ENCODE results near the gene STAT2. TPM values are rescaled to one million over a fixed set of nuclear protein-coding genes. Genes with fewer than 3 reads are reported as not detected.

STAT2 gene
- total and polyA plus RNA-seq, 5 donors from 2014 or later: 67.9 to 190 (median 85.2) TPM

- H3K9me3 ChIP-seq (ENCODE audit: control insufficient read depth in 2 of 2, low read length in 2 of 2): no peaks in the 10 kb centered on the region
- ATAC-seq (ENCODE audit: low read depth in 2 of 2): no peak
- H3K4me3 Mint-ChIP-seq: no peak overlapping the region
- H3K27ac Mint-ChIP-seq: no peak overlapping the region
- no peaks in the 10 kb centered on the region for H3K36me3 ChIP-seq (ENCODE audit: control insufficient read depth, insufficient read depth, low read length)
- DNase-seq: no peak
- H3K27ac ChIP-seq (ENCODE audit: insufficient read depth, low read length, poor library complexity, severe bottlenecking): no peak overlapping the region
- H3K4me3 ChIP-seq (ENCODE audit: low read depth, low read length): no peak overlapping the region
- H3K27me3 Mint-ChIP-seq: peaks cover 11% of the 10 kb centered on the region
- no peaks in the 10 kb centered on the region for H3K27me3 ChIP-seq (ENCODE audit: control insufficient read depth, insufficient read depth, low read length)
- H3K9me3 Mint-ChIP-seq: no peaks in the 10 kb centered on the region
- H3K4me1 Mint-ChIP-seq: no peaks in the 10 kb centered on the region
- H3K36me3 Mint-ChIP-seq: no peaks in the 10 kb centered on the region
- no peaks in the 10 kb centered on the region for H3K4me1 ChIP-seq (ENCODE audit: control insufficient read depth, insufficient read depth, low read length, poor library complexity, severe bottlenecking)
These were observed 32.4 kb upstream of the STAT2 start for GRCh38 chr12:56392331-56392730.

GRCh38 chr12:56391721-56392120, 31.8 kb upstream of the STAT2 start:
- Mint-ChIP-seq H3K36me3 (no peaks in the 10 kb centered on the region), H3K4me3 (no peak overlapping the region), H3K4me1 (no peaks in the 10 kb centered on the region)

GRCh38 chr12:56389412-56389811, 29.5 kb upstream of the STAT2 start:
- H3K4me1 Mint-ChIP-seq: no peaks in the 10 kb centered on the region
- no peak overlapping the region for H3K4me3 Mint-ChIP-seq
- ATAC-seq (ENCODE audit: low read depth in 2 of 2): no peak
- H3K9me3 ChIP-seq (ENCODE audit: control insufficient read depth in 2 of 2, low read length in 2 of 2): no peaks in the 10 kb centered on the region
- no peaks in the 10 kb centered on the region for H3K36me3 ChIP-seq (ENCODE audit: control insufficient read depth, insufficient read depth, low read length)
- H3K36me3 Mint-ChIP-seq: no peaks in the 10 kb centered on the region
- no peak overlapping the region for H3K4me3 ChIP-seq (ENCODE audit: low read depth, low read length)
- H3K27ac ChIP-seq (ENCODE audit: insufficient read depth, low read length, poor library complexity, severe bottlenecking): no peak overlapping the region
- H3K4me1 ChIP-seq (ENCODE audit: control insufficient read depth, insufficient read depth, low read length, poor library complexity, severe bottlenecking): no peaks in the 10 kb centered on the region
- H3K27me3 ChIP-seq (ENCODE audit: control insufficient read depth, insufficient read depth, low read length): no peaks in the 10 kb centered on the region
- no peak for DNase-seq
- peak overlapping the region in 1 of 3 donors; percentile 3 for H3K27ac Mint-ChIP-seq
- peaks cover 16% of the 10 kb centered on the region for H3K27me3 Mint-ChIP-seq
- no peaks in the 10 kb centered on the region for H3K9me3 Mint-ChIP-seq

More at GRCh38 chr12:56391721-56392120, 31.8 kb upstream of the STAT2 start:
- no peaks in the 10 kb centered on the region for H3K9me3 Mint-ChIP-seq
- H3K27me3 Mint-ChIP-seq: peaks cover 16% of the 10 kb centered on the region
- Histone ChIP-seq H3K9me3 (ENCODE audit: control insufficient read depth in 2 of 2, low read length in 2 of 2) (no peaks in the 10 kb centered on the region), H3K4me1 (ENCODE audit: control insufficient read depth, insufficient read depth, low read length, poor library complexity, severe bottlenecking) (no peaks in the 10 kb centered on the region), H3K36me3 (ENCODE audit: control insufficient read depth, insufficient read depth, low read length) (no peaks in the 10 kb centered on the region), H3K27ac (ENCODE audit: insufficient read depth, low read length, poor library complexity, severe bottlenecking) (no peak overlapping the region), H3K4me3 (ENCODE audit: low read depth, low read length) (no peak overlapping the region), H3K27me3 (ENCODE audit: control insufficient read depth, insufficient read depth, low read length) (no peaks in the 10 kb centered on the region)
- DNase-seq (no peak), ATAC-seq (ENCODE audit: low read depth in 2 of 2) (no peak)
- H3K27ac Mint-ChIP-seq: no peak overlapping the region

- Mint-ChIP-seq H3K9me3 (no peaks in the 10 kb centered on the region), H3K27ac (no peak overlapping the region), H3K4me1 (no peaks in the 10 kb centered on the region)
These were observed 27.3 kb upstream of the STAT2 start for GRCh38 chr12:56387152-56387736.

GRCh38 chr12:56385873-56386272, 26.0 kb upstream of the STAT2 start:
- no peaks in the 10 kb centered on the region for H3K4me1 ChIP-seq (ENCODE audit: control insufficient read depth, insufficient read depth, low read length, poor library complexity, severe bottlenecking)
- Mint-ChIP-seq H3K27ac (no peak overlapping the region), H3K4me3 (no peak overlapping the region), H3K36me3 (no peaks in the 10 kb centered on the region), H3K9me3 (no peaks in the 10 kb centered on the region), H3K4me1 (no peaks in the 10 kb centered on the region), H3K27me3 (peaks cover 14% of the 10 kb centered on the region)
- H3K4me3 ChIP-seq (ENCODE audit: low read depth, low read length): no peak overlapping the region
- no peaks in the 10 kb centered on the region for H3K9me3 ChIP-seq (ENCODE audit: control insufficient read depth in 2 of 2, low read length in 2 of 2)
- ATAC-seq (ENCODE audit: low read depth in 2 of 2) (no peak), DNase-seq (no peak)
- H3K27ac ChIP-seq (ENCODE audit: insufficient read depth, low read length, poor library complexity, severe bottlenecking): no peak overlapping the region
- H3K27me3 ChIP-seq (ENCODE audit: control insufficient read depth, insufficient read depth, low read length): no peaks in the 10 kb centered on the region
- H3K36me3 ChIP-seq (ENCODE audit: control insufficient read depth, insufficient read depth, low read length): no peaks in the 10 kb centered on the region

More at GRCh38 chr12:56387152-56387736, 27.3 kb upstream of the STAT2 start:
- H3K36me3 ChIP-seq (ENCODE audit: control insufficient read depth, insufficient read depth, low read length): no peaks in the 10 kb centered on the region
- H3K4me3 Mint-ChIP-seq: no peak overlapping the region
- peaks cover 10% of the 10 kb centered on the region for H3K27me3 Mint-ChIP-seq
- H3K4me1 ChIP-seq (ENCODE audit: control insufficient read depth, insufficient read depth, low read length, poor library complexity, severe bottlenecking): no peaks in the 10 kb centered on the region
- H3K27me3 ChIP-seq (ENCODE audit: control insufficient read depth, insufficient read depth, low read length): no peaks in the 10 kb centered on the region
- H3K9me3 ChIP-seq (ENCODE audit: control insufficient read depth in 2 of 2, low read length in 2 of 2): no peaks in the 10 kb centered on the region
- no peak for DNase-seq
- H3K27ac ChIP-seq (ENCODE audit: insufficient read depth, low read length, poor library complexity, severe bottlenecking): no peak overlapping the region
- no peaks in the 10 kb centered on the region for H3K36me3 Mint-ChIP-seq
- H3K4me3 ChIP-seq (ENCODE audit: low read depth, low read length): no peak overlapping the region
- no peak for ATAC-seq (ENCODE audit: low read depth in 2 of 2)

GRCh38 chr12:56382611-56383010, 22.7 kb upstream of the STAT2 start:
- DNase-seq (no peak), ATAC-seq (ENCODE audit: low read depth in 2 of 2) (no peak)
- H3K4me3 ChIP-seq (ENCODE audit: low read depth, low read length): no peak overlapping the region
- Mint-ChIP-seq H3K36me3 (no peaks in the 10 kb centered on the region), H3K4me3 (no peak overlapping the region), H3K27ac (no peak overlapping the region), H3K27me3 (peaks cover 15% of the 10 kb centered on the region), H3K4me1 (no peaks in the 10 kb centered on the region), H3K9me3 (no peaks in the 10 kb centered on the region)
- H3K4me1 ChIP-seq (ENCODE audit: control insufficient read depth, insufficient read depth, low read length, poor library complexity, severe bottlenecking): no peaks in the 10 kb centered on the region
- H3K36me3 ChIP-seq (ENCODE audit: control insufficient read depth, insufficient read depth, low read length): no peaks in the 10 kb centered on the region
- H3K27me3 ChIP-seq (ENCODE audit: control insufficient read depth, insufficient read depth, low read length): peaks cover 3% of the 10 kb centered on the region
- H3K27ac ChIP-seq (ENCODE audit: insufficient read depth, low read length, poor library complexity, severe bottlenecking): no peak overlapping the region
- H3K9me3 ChIP-seq (ENCODE audit: control insufficient read depth in 2 of 2, low read length in 2 of 2): no peaks in the 10 kb centered on the region

GRCh38 chr12:56377989-56378316, 18.0 kb upstream of the STAT2 start:
- ATAC-seq (ENCODE audit: low read depth in 2 of 2): no peak
- Mint-ChIP-seq H3K4me1 (no peaks in the 10 kb centered on the region), H3K27me3 (peaks cover 24% of the 10 kb centered on the region), H3K4me3 (no peak overlapping the region), H3K36me3 (no peaks in the 10 kb centered on the region), H3K27ac (no peak overlapping the region), H3K9me3 (peaks cover 0 to 5% (median 0%) of the 10 kb centered on the region in 7 donors)
- H3K27me3 ChIP-seq (ENCODE audit: control insufficient read depth, insufficient read depth, low read length): peaks cover 3% of the 10 kb centered on the region
- no peaks in the 10 kb centered on the region for H3K9me3 ChIP-seq (ENCODE audit: control insufficient read depth in 2 of 2, low read length in 2 of 2)
- DNase-seq: no peak
- no peaks in the 10 kb centered on the region for H3K4me1 ChIP-seq (ENCODE audit: control insufficient read depth, insufficient read depth, low read length, poor library complexity, severe bottlenecking)
- H3K27ac ChIP-seq (ENCODE audit: insufficient read depth, low read length, poor library complexity, severe bottlenecking): no peak overlapping the region
- no peaks in the 10 kb centered on the region for H3K36me3 ChIP-seq (ENCODE audit: control insufficient read depth, insufficient read depth, low read length)
- H3K4me3 ChIP-seq (ENCODE audit: low read depth, low read length): no peak overlapping the region

GRCh38 chr12:56377310-56377988, 17.5 kb upstream of the STAT2 start:
- H3K27ac Mint-ChIP-seq: no peak overlapping the region
- no peak overlapping the region for H3K4me3 Mint-ChIP-seq

More at GRCh38 chr12:56377310-56377988, 17.5 kb upstream of the STAT2 start:
- Mint-ChIP-seq H3K4me1 (no peaks in the 10 kb centered on the region), H3K27me3 (peaks cover 28% of the 10 kb centered on the region), H3K36me3 (no peaks in the 10 kb centered on the region), H3K9me3 (peaks cover 0 to 5% (median 0%) of the 10 kb centered on the region in 7 donors)
- DNase-seq (peak in 1 of 3 donors; percentile 10), ATAC-seq (ENCODE audit: low read depth in 2 of 2) (no peak)
- no peaks in the 10 kb centered on the region for H3K36me3 ChIP-seq (ENCODE audit: control insufficient read depth, insufficient read depth, low read length)
- peaks cover 3% of the 10 kb centered on the region for H3K27me3 ChIP-seq (ENCODE audit: control insufficient read depth, insufficient read depth, low read length)
- H3K27ac ChIP-seq (ENCODE audit: insufficient read depth, low read length, poor library complexity, severe bottlenecking): no peak overlapping the region
- H3K9me3 ChIP-seq (ENCODE audit: control insufficient read depth in 2 of 2, low read length in 2 of 2): no peaks in the 10 kb centered on the region
- no peak overlapping the region for H3K4me3 ChIP-seq (ENCODE audit: low read depth, low read length)
- no peaks in the 10 kb centered on the region for H3K4me1 ChIP-seq (ENCODE audit: control insufficient read depth, insufficient read depth, low read length, poor library complexity, severe bottlenecking)
